Measurements from ENCODE around the gene SLC38A9.
A peak's percentile ranks its signal among the peaks of the same experiment; 100 is the strongest.
"Not testable (repeated sequence)": the region's sequence is repeated elsewhere in the genome, so short reads cannot be mapped to it uniquely, and the experiment has no call there.

Gene SLC38A9, protein sequence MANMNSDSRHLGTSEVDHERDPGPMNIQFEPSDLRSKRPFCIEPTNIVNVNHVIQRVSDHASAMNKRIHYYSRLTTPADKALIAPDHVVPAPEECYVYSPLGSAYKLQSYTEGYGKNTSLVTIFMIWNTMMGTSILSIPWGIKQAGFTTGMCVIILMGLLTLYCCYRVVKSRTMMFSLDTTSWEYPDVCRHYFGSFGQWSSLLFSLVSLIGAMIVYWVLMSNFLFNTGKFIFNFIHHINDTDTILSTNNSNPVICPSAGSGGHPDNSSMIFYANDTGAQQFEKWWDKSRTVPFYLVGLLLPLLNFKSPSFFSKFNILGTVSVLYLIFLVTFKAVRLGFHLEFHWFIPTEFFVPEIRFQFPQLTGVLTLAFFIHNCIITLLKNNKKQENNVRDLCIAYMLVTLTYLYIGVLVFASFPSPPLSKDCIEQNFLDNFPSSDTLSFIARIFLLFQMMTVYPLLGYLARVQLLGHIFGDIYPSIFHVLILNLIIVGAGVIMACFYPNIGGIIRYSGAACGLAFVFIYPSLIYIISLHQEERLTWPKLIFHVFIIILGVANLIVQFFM

GRCh38 chr5:55712023-55712859 is at the start of gene SLC38A9:
SLC38A9 (minus strand) TSS chr5:55712324; CDS start chr5:55697958, 14,366 bp downstream.
- peak; percentile 79 for DNase-seq

DNA sequence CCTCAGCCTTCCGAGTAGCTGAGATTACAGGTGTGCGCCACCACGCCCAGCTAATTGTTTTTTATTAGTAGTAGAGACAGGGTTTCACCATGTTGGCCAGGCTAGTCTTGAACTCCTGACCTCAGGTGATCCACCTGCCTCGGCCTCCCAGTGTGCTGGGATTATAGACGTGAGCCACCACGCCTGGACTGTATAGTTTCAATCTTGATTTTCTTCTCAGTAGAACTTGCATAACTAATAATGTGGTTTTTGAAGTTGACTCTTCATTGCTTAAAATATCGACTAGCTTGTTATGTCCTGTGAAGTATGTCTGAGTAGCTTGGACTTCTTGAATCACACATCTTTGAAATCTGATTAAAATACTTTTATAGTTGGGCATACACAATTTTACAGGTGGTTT is 49.6 kb upstream of the SLC38A9 start:
- not testable (repeated sequence) for DNase-seq

GRCh38 chr5:55758714-55759113 is 46.6 kb upstream of the SLC38A9 start:
- no peak for DNase-seq

GRCh38 chr5:55758231-55758630 is 46.1 kb upstream of the SLC38A9 start:
- DNase-seq = no peak

DNA sequence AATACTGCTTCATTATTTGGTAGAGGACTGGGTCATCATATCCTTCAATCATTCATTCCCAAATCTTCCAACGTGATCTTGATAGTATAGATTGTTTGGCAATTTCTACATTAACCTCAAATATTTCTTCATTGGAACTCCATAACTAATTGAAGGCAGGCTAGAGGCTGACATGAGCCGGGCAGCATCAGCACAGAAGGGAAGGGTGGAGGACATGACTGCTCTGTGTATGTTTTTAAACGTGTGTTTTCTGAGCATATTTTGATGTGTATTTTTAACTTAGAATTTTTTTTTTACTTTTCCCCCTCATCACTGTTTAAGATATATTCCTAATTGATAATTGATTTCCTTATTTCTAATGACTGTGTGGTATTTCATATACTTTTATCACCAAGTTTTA is 38.4 kb upstream of the SLC38A9 start:
- DNase-seq = no peak

- DNase-seq = no peak
Observed at GRCh38 chr5:55750063-55750462, 37.9 kb upstream of the SLC38A9 start.

- no peak for DNase-seq
Observed at GRCh38 chr5:55749387-55749786, 37.3 kb upstream of the SLC38A9 start.

- DNase-seq = no peak
Observed at GRCh38 chr5:55747778-55748318, 35.7 kb upstream of the SLC38A9 start.

DNA sequence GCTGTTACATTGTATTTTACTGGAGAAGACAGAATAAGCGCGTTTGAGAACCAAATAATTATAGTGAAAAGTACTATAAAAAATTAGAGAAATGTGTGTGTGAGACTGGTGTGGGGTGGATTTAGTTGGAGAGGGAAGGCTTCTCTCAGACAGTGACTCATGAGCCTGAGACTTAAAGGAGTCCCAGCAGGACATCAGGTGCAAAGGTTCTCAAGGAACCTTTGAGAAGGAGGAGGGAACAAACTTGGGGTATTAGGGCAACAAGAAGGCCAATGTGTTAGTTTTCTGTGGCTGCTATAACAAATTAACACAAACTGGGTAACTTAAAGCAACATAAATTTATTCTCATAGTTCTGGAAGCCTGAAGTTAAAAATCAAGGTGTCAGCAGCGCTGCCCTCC is 30.7 kb upstream of the SLC38A9 start:
- DNase-seq = no peak

DNA sequence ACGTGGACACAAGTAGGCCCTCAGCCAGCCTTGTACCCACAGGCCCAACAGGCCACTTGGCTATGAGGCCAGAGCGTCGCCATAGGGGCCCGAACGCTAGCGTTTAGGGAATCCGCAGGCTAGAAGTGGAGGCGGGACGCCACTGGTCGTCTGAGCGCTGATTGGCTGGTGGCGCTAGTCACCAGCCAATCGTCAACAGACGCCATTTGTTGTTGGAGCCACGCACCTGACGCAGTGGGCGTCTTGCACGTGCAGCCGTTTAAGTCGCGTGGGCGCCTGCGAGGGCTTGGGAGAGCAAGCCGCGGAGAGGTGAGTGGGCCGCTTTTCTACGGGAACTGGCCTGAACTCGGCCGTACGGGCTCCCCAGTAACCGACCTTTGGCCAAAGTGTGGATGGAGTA is 25.7 kb upstream of the SLC38A9 start, which contains the start of gene DDX4:
Gene DDX4 (plus strand): TSS at position 269 of the 400 bp plus-strand sequence. CDS start 903 bp downstream, outside the sequence.
- no peak for DNase-seq

DNA sequence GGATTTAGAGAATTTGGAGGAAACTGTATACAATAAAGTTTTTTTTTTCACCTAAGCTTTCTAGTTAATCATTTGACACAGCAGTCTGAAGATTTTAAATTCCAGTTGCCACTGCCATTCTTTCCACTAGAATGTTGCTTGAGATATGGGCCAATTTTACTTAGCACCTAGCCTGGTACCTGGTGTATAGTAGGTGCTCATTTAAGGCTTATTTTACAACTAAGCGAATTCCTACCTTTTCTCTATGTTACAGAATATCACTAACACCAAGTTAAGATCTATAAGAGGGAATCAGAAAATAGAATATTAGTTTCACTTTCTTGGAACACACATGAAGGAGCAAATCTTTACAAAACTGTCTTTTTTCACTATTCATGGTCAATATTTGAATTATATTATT is 22.5 kb upstream of the SLC38A9 start:
- DNase-seq = no peak

DNA sequence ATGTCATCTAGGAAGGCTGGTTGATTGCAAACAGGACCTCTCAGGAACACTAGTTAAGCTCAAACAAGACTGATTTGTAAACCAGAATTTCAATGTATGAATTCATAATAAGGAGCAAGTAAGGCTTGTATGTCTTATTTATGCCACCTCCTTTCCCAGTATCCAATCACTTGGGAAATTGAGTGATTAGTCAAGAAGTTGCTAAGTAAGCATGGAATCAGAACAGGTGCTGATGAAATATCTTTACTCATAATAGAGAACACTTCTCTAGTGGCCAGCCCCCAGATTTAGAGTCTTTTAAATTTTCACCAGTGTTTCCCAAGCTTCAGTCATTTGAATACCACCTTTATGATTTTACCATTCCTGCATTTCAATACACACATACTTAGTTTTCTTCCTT is 20.5 kb upstream of the SLC38A9 start:
- no peak for DNase-seq

DNA sequence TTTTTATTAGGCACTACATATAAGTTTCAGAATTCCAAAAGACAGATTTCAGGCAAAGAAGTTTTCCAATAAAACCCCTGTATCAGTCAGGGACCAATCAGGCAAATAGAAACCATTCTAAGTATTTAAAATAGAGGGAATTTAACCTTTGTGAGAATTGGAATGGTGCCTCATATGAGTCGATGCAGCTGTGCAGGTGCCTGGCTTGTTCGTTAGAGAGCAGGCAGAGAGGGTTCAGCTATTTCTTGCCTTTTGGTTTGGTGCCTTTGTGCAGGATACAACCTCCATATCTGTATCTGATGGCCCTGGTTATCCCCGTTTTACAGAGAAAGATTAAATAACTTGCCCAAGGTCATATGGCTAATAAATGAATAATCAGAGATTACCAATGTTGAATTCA is 19.7 kb upstream of the SLC38A9 start:
- DNase-seq = no peak

GRCh38 chr5:55724281-55724680 is 12.2 kb upstream of the SLC38A9 start:
- no peak for DNase-seq

- DNase-seq = no peak
Observed at GRCh38 chr5:55720188-55720703, 8.1 kb upstream of the SLC38A9 start.

DNA sequence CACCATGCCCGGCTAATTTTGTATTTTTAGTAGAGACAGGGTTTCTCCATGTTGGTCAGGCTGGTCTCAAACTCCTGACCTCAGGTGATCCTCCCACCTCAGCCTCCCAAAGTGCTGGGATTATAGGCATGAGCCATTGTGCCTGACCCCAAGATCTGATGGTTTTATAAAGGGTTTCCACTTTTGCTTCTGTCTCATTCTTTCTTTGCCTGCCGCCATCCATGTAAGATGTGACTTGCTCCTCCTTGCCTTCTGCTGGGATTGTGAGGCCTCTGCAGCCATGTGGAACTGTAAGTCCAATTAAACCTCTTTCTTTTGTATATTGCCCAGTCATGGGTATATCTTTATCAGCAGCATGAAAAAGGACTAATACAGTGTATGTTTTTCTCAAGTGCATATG is 6.9 kb upstream of the SLC38A9 start:
- DNase-seq = not testable (repeated sequence)

DNA sequence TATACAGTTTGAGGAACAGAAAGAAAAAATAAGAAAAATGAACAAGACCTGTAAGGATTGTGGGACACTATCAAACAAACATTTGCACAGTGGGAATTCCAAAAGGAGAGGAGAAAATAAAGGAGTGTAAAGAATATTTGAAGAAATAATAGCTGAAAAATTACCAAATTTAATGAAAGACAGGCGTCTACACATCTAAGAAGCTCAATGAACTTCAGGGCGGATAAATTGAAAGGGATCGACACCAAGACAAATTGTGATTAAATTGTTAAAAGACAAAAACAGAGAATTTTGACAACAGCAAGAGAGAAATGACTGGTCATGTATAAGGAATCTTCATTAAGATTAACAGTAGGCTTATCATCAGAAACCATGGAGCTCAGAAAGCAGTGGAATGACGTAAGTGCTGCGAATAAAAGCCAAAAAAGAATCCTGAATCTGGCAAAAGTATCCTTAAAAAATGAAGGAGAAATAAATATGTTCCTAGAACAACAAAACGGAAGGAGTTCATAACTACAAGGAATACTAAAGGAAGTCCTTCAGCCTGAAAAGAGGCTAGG is 3.5 kb upstream of the SLC38A9 start:
- DNase-seq = no peak

GRCh38 chr5:55714749-55715148 is 2.6 kb upstream of the SLC38A9 start:
- DNase-seq = no peak

- no peak for DNase-seq
Observed at GRCh38 chr5:55714339-55714738, 2.2 kb upstream of the SLC38A9 start.

- no peak for DNase-seq
Observed at GRCh38 chr5:55713871-55714270, 1.7 kb upstream of the SLC38A9 start.

- DNase-seq = no peak
Observed at GRCh38 chr5:55711507-55712022, 559 bp downstream of the SLC38A9 start.

DNA sequence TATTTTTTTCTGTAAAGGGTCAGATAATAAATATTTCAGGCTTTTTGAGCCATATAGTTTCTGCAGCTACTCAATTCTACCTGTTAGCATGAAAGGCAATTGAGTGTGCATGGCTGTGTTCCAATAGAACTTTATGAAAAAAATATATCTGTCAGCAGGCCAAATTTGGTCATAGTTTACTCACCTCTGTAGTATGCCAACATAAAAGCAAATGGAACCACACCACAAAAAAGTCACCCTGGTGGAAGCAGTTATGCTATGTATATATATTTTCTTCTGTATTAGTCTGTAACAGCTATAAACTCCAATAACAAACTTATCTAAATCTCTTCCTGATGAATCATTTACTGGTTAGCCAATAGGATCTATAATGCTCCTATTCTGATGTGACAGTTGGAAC is 3.4 kb downstream of the SLC38A9 start:
- no peak for DNase-seq

- no peak for DNase-seq
Observed at GRCh38 chr5:55706230-55706629, 5.9 kb downstream of the SLC38A9 start.

Data from NCI-H526 treated with DMSO at 0.1 percent for 48 hours (cell line).